AG04449 (cell line): ENCODE measurements around the gene POLR2M.
A peak's percentile ranks its signal among the peaks of the same experiment; 100 is the strongest.

Source experiments
- CTCF ChIA-PET: fragments of 350-600 bp; formaldehyde crosslinking; extraction: SDS; loops from one replicate; lab custom pipeline; 2021; ENCODE audit warnings: antibody characterized with exemption; lab: Yijun Ruan, JAX
- POLR2A ChIA-PET: fragments of 400-600, 350-600 bp; formaldehyde crosslinking; extraction: SDS; loops from one replicate; lab custom pipeline; 2020; ENCODE audit warnings: antibody characterized with exemption, inconsistent platforms; lab: Yijun Ruan, JAX
- DNase-seq: peaks from one replicate; pipeline ENCODE4 v3.0.0-alpha.2; 2010; ENCODE audit warnings: low read depth, low spot score
- H3K4me3 ChIP-seq: 2 replicates; pipeline ENCODE4 v1.5.1; 2011; ENCODE audit warnings: low read depth, mild to moderate bottlenecking, control low read depth, low read length
- TF ChIP-seq, protein P1 (sequence below): IDR thresholded peaks from one replicate; pipeline ENCODE4 v1.5.1; 2011; ENCODE audit warnings: mild to moderate bottlenecking, moderate library complexity, low read length, control low read depth, inconsistent platforms; ENCODE audit not compliant: insufficient read depth; ENCODE audit errors: missing control alignments

POLR2M gene

DNA sequence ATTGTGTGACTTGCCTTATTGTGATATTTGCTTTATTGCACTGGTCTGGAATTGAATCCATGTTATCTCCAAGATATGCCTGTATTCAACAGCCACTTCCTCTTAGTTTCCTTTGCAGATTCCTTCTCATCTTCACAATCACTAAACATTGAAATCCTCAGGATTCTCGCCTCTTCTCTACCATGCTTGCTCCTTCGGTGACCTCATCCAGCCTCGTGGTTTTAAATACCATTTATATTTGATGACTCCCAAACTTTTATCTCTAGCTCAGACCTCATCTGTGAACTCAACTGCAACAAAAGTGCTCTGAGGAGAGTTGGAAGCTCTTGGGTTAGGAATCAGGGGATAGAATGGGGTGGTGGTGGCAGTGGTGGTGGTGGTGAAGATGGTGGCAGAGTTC is 19.9 kb downstream of the POLR2M start:
- ChIA-PET CTCF (interaction anchor here (0.6 to 1.7 kb wide), 2 partner anchors 13 to 394 kb away, joined by 3 to 5 read pairs; no protein-coding TSS in a partner anchor), POLR2A (no interaction called here)
- TF ChIP-seq, protein P1, sequence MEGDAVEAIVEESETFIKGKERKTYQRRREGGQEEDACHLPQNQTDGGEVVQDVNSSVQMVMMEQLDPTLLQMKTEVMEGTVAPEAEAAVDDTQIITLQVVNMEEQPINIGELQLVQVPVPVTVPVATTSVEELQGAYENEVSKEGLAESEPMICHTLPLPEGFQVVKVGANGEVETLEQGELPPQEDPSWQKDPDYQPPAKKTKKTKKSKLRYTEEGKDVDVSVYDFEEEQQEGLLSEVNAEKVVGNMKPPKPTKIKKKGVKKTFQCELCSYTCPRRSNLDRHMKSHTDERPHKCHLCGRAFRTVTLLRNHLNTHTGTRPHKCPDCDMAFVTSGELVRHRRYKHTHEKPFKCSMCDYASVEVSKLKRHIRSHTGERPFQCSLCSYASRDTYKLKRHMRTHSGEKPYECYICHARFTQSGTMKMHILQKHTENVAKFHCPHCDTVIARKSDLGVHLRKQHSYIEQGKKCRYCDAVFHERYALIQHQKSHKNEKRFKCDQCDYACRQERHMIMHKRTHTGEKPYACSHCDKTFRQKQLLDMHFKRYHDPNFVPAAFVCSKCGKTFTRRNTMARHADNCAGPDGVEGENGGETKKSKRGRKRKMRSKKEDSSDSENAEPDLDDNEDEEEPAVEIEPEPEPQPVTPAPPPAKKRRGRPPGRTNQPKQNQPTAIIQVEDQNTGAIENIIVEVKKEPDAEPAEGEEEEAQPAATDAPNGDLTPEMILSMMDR = no peak
- no peak overlapping the region for H3K4me3 ChIP-seq
- DNase-seq = no peak

DNA sequence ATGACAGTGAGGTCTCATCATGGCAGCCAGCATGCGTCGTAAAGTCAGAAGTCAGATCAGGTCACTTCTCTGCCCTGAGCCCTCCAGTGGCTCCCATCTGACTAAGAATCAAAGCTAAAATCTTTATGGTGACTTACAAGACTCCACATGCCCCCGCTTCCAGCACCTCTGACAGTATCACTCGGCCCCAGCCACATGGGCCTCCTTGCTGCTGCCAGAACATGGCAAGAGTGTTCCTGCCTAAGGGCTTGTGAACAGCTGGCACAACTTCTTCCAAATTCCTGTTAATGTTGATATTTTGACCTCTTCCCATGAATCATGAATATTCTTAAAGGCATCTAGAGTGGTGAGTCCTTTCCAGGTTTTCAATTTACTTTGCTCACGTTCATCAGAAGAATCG is 20.5 kb downstream of the POLR2M start:
- ChIA-PET POLR2A (no interaction called here), CTCF (interaction anchor here (0.5 to 0.8 kb wide), 3 partner anchors 14 to 455 kb away, joined by 3 read pairs; no protein-coding TSS in a partner anchor)
- TF ChIP-seq, protein P1 = no peak
- DNase-seq = no peak
- no peak overlapping the region for H3K4me3 ChIP-seq

DNA sequence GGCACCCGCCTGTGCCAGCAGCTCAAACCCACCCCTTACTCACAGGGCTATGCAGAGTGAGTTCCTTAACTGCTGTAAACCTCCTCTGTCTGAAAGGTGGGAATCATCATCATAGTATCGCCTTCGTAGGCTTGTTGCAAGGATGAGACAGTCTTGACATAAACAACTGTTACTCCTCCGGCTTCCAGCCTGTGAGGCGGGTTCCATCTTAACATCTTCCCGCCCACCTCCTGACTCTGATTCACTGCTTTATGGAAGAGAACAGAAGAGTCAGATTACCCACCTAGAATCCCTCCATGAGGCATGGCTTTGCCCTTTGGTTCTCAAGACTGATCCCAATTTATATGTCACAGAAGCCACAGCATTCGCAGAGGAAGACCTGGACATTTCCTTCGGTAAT is 21.9 kb downstream of the POLR2M start:
- POLR2A ChIA-PET = no interaction called here
- DNase-seq = no peak
- TF ChIP-seq, protein P1 = no peak
- H3K4me3 ChIP-seq = no peak overlapping the region
- CTCF ChIA-PET = no interaction called here

DNA sequence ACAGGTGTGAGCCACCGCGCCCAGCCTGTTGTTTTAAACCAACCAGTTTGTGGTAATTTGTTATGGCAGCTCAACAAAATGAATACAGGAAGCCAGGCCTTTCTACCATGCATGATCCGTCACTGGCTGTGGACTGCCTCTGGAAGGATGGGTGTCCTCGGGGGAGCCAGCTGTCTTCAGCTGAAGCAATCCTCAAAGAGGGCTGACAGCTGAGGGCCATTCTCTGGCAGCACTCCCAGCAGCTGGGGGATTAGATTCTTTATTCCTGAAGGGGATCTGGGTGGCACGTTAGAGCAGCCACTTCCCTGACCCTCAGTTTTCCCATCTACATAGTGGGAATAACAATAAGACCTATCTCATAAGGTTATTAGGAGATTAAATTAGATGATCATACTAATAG is 24.4 kb downstream of the POLR2M start:
- no peak for DNase-seq
- CTCF ChIA-PET = interaction anchor here (0.9 to 6.6 kb wide), 7 partner anchors 8 to 339 kb away, joined by 4 to 78 read pairs (median 32); no protein-coding TSS in a partner anchor
- TF ChIP-seq, protein P1 = no peak
- H3K4me3 ChIP-seq = no peak overlapping the region
- POLR2A ChIA-PET = no interaction called here

DNA sequence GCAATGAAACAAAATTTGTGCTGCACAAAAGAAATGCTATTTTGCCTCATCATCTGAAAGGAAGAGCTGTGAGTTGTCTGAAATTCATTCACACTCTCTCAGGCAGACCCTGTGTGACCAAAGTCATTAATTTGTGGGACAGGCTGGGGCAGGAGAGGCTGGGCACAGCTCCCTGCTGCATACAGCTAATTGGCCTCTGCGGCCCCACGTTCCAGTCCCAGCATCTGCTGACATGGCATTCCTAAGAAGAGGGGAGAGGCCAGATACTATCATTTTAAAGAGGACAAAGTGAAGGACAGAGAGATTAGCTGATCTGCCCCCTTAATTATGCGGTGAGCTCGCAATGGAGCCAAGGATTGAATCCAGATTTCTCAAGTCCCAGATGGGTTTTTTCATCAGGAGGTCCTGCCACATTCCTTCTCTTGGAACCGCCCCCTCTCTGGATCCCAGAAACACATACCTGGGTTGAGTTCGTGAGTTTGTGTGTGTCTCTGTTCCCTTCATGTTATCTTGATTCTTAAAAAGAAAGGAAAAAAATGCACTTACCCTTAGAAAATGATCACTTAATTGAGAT is 25.1 kb downstream of the POLR2M start:
- CTCF ChIA-PET = interaction anchor here (0.8 to 6.6 kb wide), 14 partner anchors 9 to 338 kb away, joined by 3 to 78 read pairs (median 6); no protein-coding TSS in a partner anchor
- H3K4me3 ChIP-seq = no peak overlapping the region
- DNase-seq = no peak
- TF ChIP-seq, protein P1 = no peak
- POLR2A ChIA-PET = interaction anchor here (0.7 kb wide), 1 partner anchor 1519 kb away, joined by 4 read pairs; no protein-coding TSS in a partner anchor

DNA sequence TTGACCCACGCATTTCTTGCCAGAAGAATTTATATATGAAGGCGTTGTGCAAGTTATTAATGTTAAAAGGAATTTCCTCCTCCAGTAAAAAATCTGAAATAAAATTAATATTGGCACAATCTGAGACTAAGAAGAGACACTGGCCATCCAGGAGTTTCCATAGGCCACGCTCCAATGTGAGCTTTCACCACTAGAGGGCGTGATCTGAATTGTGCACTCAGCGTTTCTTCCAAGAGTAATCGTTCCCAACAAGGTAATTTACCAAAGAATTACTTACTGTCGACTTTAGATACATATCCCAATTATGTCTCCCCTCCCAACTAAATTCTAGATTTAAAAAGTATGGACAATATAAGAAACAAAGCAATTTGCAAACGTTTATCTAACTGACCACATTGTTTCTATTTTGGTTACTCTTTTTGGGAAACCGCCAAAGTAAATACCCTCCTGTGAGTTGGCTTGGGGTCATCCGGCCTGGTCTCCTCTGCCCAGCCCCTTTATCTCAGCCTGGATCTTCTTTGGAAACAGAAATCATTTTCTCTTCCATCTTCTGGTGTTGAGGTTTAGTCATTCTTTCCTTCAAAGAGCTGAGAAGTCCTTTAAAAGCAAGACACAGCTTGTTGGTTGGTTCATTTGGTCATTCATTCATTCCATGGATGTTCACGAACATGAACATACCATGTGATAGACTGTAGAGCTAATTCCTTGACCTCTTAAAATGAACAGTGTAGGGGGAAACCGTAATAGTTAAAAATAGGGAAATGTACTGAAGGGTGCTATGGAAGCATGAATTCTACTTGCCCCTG is 26.2 kb downstream of the POLR2M start:
- ChIA-PET CTCF (interaction anchor here (0.6 to 6.6 kb wide), 27 partner anchors 10 to 460 kb away, joined by 3 to 78 read pairs (median 5); partner anchors contain the start of gene POLR2M), POLR2A (interaction anchor here (0.7 kb wide), 1 partner anchor 1520 kb away, joined by 4 read pairs; no protein-coding TSS in a partner anchor)
- TF ChIP-seq, protein P1 = peak; percentile 75
- DNase-seq = no peak
- H3K4me3 ChIP-seq = no peak overlapping the region
